H9 (cell line): ENCODE data around the gene RRAGD. TPM values are rescaled to one million over a fixed set of nuclear protein-coding genes. Genes with fewer than 3 reads are reported as not detected.

ENCODE experiments used
- DNase-seq: peaks from one replicate; pipeline ENCODE4 v3.0.0-alpha.2; 2017
- H2AFZ ChIP-seq: one replicate; pipeline ENCODE4 v1.6.1; 2013; ENCODE audit warnings: mild to moderate bottlenecking, low read length, control low read depth, moderate library complexity
- H2AK5ac ChIP-seq: 2 replicates; pipeline ENCODE4 v1.6.1; 2013; ENCODE audit warnings: low read length, control low read depth, mixed read lengths; ENCODE audit not compliant: insufficient read length
- H2BK120ac ChIP-seq: one replicate; pipeline ENCODE4 v1.6.1; 2013; ENCODE audit warnings: low read depth, mild to moderate bottlenecking, low read length, control low read depth, inconsistent platforms; ENCODE audit not compliant: poor library complexity, severe bottlenecking
- H2BK12ac ChIP-seq: 2 replicates; pipeline ENCODE4 v1.6.1; 2013; ENCODE audit warnings: low read length, control low read depth, mixed read lengths, low read depth; ENCODE audit not compliant: insufficient read length
- H2BK15ac ChIP-seq: 2 replicates; pipeline ENCODE4 v1.6.1; 2013; ENCODE audit warnings: low read depth, low read length, control low read depth
- H2BK20ac ChIP-seq: one replicate; pipeline ENCODE4 v1.6.1; 2013; ENCODE audit warnings: low read depth, mild to moderate bottlenecking, low read length, control low read depth, inconsistent platforms; ENCODE audit not compliant: poor library complexity, severe bottlenecking
- H2BK5ac ChIP-seq: 2 replicates; pipeline ENCODE4 v1.6.1; 2013; ENCODE audit warnings: low read length, control low read depth, mixed read lengths; ENCODE audit not compliant: insufficient read length
- H3K14ac ChIP-seq: 2 replicates; pipeline ENCODE4 v1.6.1; 2013; ENCODE audit warnings: low read length, control low read depth; ENCODE audit not compliant: insufficient read depth
- H3K18ac ChIP-seq: 2 replicates; pipeline ENCODE4 v1.6.1; 2013; ENCODE audit warnings: low read depth, mild to moderate bottlenecking, mixed read lengths, low read length, control low read depth; ENCODE audit not compliant: insufficient read length
- H3K23ac ChIP-seq: 2 replicates; pipeline ENCODE4 v1.6.1; 2013; ENCODE audit warnings: low read length, control low read depth, mixed read lengths, low read depth; ENCODE audit not compliant: insufficient read length
- H3K23me2 ChIP-seq: 2 replicates; pipeline ENCODE4 v1.6.1; 2013; ENCODE audit warnings: low read depth, mild to moderate bottlenecking, mixed read lengths, low read length, control low read depth; ENCODE audit not compliant: insufficient read length, poor library complexity, severe bottlenecking
- H3K27ac ChIP-seq: 2 replicates; pipeline ENCODE4 v1.5.1; 2013; ENCODE audit warnings: low read length, control low read depth, mixed read lengths, low read depth; ENCODE audit not compliant: insufficient read length
- H3K27me3 ChIP-seq: 2 replicates; pipeline ENCODE4 v1.6.1; 2013; ENCODE audit warnings: low read length, control low read depth, inconsistent platforms; ENCODE audit not compliant: insufficient read depth
- H3K4ac ChIP-seq: 2 replicates; pipeline ENCODE4 v1.6.1; 2013; ENCODE audit warnings: low read depth, mild to moderate bottlenecking, control low read depth, inconsistent platforms, low read length, moderate library complexity
- H3K4me1 ChIP-seq: 2 replicates; pipeline ENCODE4 v1.6.1; 2013; ENCODE audit warnings: low read length, control low read depth, inconsistent platforms; ENCODE audit not compliant: insufficient read depth
- H3K4me2 ChIP-seq: 2 replicates; pipeline ENCODE4 v1.6.1; 2013; ENCODE audit warnings: low read length, control low read depth, mixed read lengths; ENCODE audit not compliant: insufficient read length, insufficient read depth
- H3K56ac ChIP-seq: 2 replicates; pipeline ENCODE4 v1.6.1; 2013; ENCODE audit warnings: low read depth, mild to moderate bottlenecking, mixed read lengths, low read length, control low read depth; ENCODE audit not compliant: insufficient read length
- H3K79me1 ChIP-seq: 2 replicates; pipeline ENCODE4 v1.6.1; 2013; ENCODE audit warnings: low read depth, mild to moderate bottlenecking, moderate library complexity, low read length, control low read depth, inconsistent platforms; ENCODE audit not compliant: insufficient read depth, poor library complexity, severe bottlenecking
- H3K79me2 ChIP-seq: 2 replicates; pipeline ENCODE4 v1.6.1; 2013; ENCODE audit warnings: low read length, control low read depth, inconsistent platforms; ENCODE audit not compliant: insufficient read depth
- H3K9ac ChIP-seq: 2 replicates; pipeline ENCODE4 v1.6.1; 2013; ENCODE audit warnings: low read length, control low read depth, mixed read lengths; ENCODE audit not compliant: insufficient read length; ENCODE audit errors: extremely low read depth
- H3K9me3 ChIP-seq: one replicate; pipeline ENCODE4 v1.6.1; 2013; ENCODE audit warnings: low read depth, low read length, inconsistent platforms; ENCODE audit not compliant: control insufficient read depth
- H3T11ph ChIP-seq: one replicate; pipeline ENCODE4 v1.6.1; 2013; ENCODE audit warnings: mild to moderate bottlenecking, low read length, control low read depth, inconsistent platforms
- H4K20me1 ChIP-seq: one replicate; pipeline ENCODE4 v1.6.1; 2013; ENCODE audit not compliant: control insufficient read depth, insufficient read length, insufficient read depth
- H4K5ac ChIP-seq: 2 replicates; pipeline ENCODE4 v1.6.1; 2013; ENCODE audit warnings: low read depth, mild to moderate bottlenecking, mixed read lengths, low read length, control low read depth; ENCODE audit not compliant: insufficient read length
- H4K8ac ChIP-seq: replicated peaks from 2 replicates; pipeline ENCODE4 v1.6.1; 2013; ENCODE audit warnings: low read length, control low read depth, mixed read lengths, low read depth; ENCODE audit not compliant: insufficient read length
- H4K91ac ChIP-seq: 2 replicates; pipeline ENCODE4 v1.6.1; 2013; ENCODE audit warnings: low read depth, mild to moderate bottlenecking, moderate library complexity, mixed read lengths, low read length, control low read depth; ENCODE audit not compliant: insufficient read length
- H3K27ac Mint-ChIP-seq, 3 experiments: 2 replicates in 2 of 3; 3 replicates in 1 of 3; pipeline ENCODE4 v1.8.0; 2020 to 2021; ENCODE audit warnings: mixed read lengths in 3 of 3, mild to moderate bottlenecking in 1 of 3, moderate library complexity in 1 of 3
- H3K27me3 Mint-ChIP-seq: 2 replicates; pipeline ENCODE4 v1.8.0; 2021; ENCODE audit warnings: low read depth, mild to moderate bottlenecking, moderate library complexity, mixed read lengths
- H3K36me3 Mint-ChIP-seq, 3 experiments: 2 replicates in 2 of 3; 3 replicates in 1 of 3; pipeline ENCODE4 v1.8.0; 2020 to 2021; ENCODE audit warnings: low read depth in 3 of 3, mixed read lengths in 3 of 3; ENCODE audit not compliant: insufficient read depth in 1 of 3
- H3K4me1 Mint-ChIP-seq, 2 experiments: 2 replicates each; pipeline ENCODE4 v1.8.0; 2020; ENCODE audit warnings: mixed read lengths in 2 of 2
- H3K4me3 Mint-ChIP-seq, 2 experiments: 2 replicates in 1 of 2; 3 replicates in 1 of 2; pipeline ENCODE4 v1.8.0; 2020 to 2021; ENCODE audit warnings: mild to moderate bottlenecking in 2 of 2, mixed read lengths in 2 of 2, moderate library complexity in 1 of 2
- H3K9me3 Mint-ChIP-seq, 2 experiments: 2 replicates in 1 of 2; 3 replicates in 1 of 2; pipeline ENCODE4 v1.8.0; 2020; ENCODE audit warnings: mild to moderate bottlenecking in 2 of 2, mixed read lengths in 2 of 2, moderate library complexity in 1 of 2
- CTCF ChIP-seq: fragments of 200-600 bp; sonication (generic); conservative IDR thresholded peaks from 3 replicates; pipeline ENCODE4 v1.8.0; 2021; ENCODE audit warnings: antibody characterized with exemption, mild to moderate bottlenecking
- WGBS: extraction: QIAGEN DNeasy Blood & Tissue Kit; methylation state at CpG from one replicate; pipeline ENCODE4 v1.1.7; 2013; ENCODE audit warnings: missing lambda C conversion rate, low lambda C conversion rate, mixed read lengths; ENCODE audit not compliant: insufficient read length; ENCODE audit errors: extremely low coverage; 5-methylcytosine and 5-hydroxymethylcytosine counted together
- total RNA-seq: library from RNA; stranded (reverse); gene quantifications from 2 replicates; pipeline ENCODE4 v1.2.1, GENCODE V29; 2021

The RRAGD gene
- total RNA-seq, 1 experiment from 2014 or later: 10.6 TPM

DNA sequence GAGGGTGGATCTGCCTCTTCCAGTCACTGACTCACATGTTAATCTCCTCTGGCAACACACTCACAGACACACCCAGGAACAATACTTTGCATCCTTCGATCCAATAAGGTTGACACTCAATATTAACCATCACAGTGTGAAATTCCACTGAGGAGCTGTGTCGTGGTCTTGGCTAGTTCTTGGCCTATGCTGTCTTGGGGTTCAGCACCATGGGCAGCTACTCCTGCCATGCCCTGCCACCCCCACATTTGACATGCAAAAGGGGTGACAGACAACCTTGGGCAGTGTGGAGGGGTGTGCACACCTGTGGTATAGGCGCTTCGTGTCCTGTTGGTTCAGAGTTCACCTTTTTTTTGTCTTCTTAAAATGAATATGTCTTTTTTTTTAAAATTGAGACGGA lies 46.6 kb upstream of the RRAGD start:
- no peak overlapping the region for H3K18ac ChIP-seq
- H4K20me1 ChIP-seq: peaks cover 3% of the 10 kb centered on the region
- no peak overlapping the region for H3K4ac ChIP-seq
- H2BK120ac ChIP-seq: no peak overlapping the region
- WGBS: no CpG with 5 or more reads among the region's 5 CpGs
- H3K27ac ChIP-seq: no peak overlapping the region
- no peak overlapping the region for H2BK15ac ChIP-seq
- Mint-ChIP-seq H3K4me3 (no peak overlapping the region), H3K36me3 (no peaks in the 10 kb centered on the region), H3K27me3 (no peaks in the 10 kb centered on the region; the same call in 1 of the 2 replicates), H3K4me1 (peaks cover 2 to 6% of the 10 kb centered on the region in 2 experiments; a peak in 2 of 4 replicates), H3K9me3 (no peaks in the 10 kb centered on the region; a peak in 1 of 5 replicates), H3K27ac (no peak overlapping the region)
- no peaks in the 10 kb centered on the region for H3K27me3 ChIP-seq
- no peak overlapping the region for H4K8ac ChIP-seq
- H3K56ac ChIP-seq: no peak overlapping the region
- H3K9me3 ChIP-seq: no peaks in the 10 kb centered on the region
- no peak overlapping the region for H2BK12ac ChIP-seq
- H4K91ac ChIP-seq: no peak overlapping the region
- no peaks in the 10 kb centered on the region for H3K23me2 ChIP-seq
- no peaks in the 10 kb centered on the region for H3K79me2 ChIP-seq
- H3K9ac ChIP-seq: no peak overlapping the region
- no peak overlapping the region for H3K14ac ChIP-seq
- H2BK20ac ChIP-seq: no peak overlapping the region
- H2AK5ac ChIP-seq: no peak overlapping the region
- H3K4me2 ChIP-seq: no peak overlapping the region
- no peak overlapping the region for H2BK5ac ChIP-seq
- no peak overlapping the region for H4K5ac ChIP-seq
- H2AFZ ChIP-seq: no peak overlapping the region
- no peaks in the 10 kb centered on the region for H3K79me1 ChIP-seq
- H3K23ac ChIP-seq: no peak overlapping the region
- no peak for DNase-seq
- TF ChIP-seq CTCF: no peak
- H3T11ph ChIP-seq: no peak overlapping the region
- no peaks in the 10 kb centered on the region for H3K4me1 ChIP-seq
